Measurements from ENCODE around the gene KATNAL1.
"Not testable (repeated sequence)": the region's sequence is repeated elsewhere in the genome, so short reads cannot be mapped to it uniquely, and the experiment has no call there.

KATNAL1 gene

DNA sequence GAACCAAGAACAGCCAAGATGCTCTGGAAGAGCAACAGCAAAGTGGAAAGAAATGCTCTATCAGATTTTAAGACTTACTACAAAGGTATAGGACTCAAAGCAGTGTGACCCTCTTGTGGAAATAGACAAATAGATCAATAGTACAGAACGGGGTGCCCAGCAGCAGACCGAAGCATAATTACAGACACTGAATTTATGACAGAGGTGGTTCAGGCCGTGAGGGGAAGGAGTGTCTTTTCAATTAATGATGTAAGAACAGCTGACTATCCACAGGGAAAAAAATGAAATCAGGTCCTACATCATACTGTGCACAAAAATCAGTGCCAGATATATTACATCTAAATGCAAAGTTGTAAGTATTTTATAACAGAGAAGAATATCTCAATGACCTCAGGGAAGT is 95.6 kb downstream of the KATNAL1 start:
- DNase-seq (ENCODE audit: low spot score), result no peak

DNA sequence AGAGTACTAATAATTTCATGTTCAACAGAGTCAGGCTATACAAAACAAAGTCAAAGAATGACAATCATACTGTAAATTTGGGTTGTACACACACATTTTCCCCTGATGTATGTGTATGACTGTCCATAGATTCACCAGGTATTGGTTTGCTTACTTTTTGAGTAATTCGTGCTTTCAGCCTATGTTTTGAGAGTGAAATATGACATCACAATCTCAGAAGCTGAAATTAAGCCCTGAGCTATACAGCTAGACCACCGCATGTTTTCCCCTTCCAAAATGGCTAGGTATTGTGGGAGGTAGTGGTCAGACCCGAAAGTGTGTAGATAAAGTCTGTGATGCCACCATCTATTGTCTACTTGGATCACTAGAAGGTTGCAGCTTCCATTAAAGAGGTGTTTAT is 102.8 kb downstream of the KATNAL1 start:
- no peak for DNase-seq (ENCODE audit: low spot score)

DNA sequence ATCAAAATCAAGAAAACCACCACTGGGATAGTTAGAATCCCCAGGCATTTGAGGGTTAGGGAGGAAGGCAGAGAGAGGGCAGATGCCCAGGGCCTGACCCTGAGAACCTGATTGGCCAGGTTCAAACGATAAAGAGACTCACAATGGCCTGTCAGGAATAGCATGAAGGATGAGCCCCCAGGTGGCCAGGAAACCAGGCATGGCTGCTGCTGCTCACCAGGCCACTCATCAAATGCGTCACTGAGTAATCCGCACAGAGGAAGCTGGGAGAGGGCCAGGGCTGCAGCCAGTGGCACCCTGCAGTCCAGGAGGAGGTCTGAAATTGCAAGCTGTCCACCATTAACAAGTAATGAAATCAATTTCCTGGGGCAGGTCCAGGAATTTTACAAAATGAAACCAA is 111.3 kb downstream of the KATNAL1 start:
- no peak for DNase-seq (ENCODE audit: low spot score)

DNA sequence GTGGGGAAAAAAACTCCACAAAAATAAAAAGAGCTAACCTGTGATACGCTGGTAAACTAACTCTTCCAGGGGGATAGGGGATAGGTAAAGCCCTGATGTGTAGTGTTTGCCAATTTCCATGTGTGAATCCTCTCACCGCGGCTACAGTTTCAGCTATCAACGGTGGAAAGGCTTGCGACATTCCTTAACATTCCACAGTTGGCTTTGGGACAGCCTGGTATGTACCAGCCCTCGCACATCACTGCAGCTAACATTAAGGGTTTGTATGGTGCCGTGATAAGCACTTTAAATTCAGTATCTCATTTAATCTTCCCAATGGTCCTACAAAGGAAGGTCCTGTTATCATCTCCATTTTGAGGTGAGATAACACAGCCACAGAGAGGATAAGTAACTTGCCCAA is 112.4 kb downstream of the KATNAL1 start:
- DNase-seq (ENCODE audit: low spot score), result no peak

DNA sequence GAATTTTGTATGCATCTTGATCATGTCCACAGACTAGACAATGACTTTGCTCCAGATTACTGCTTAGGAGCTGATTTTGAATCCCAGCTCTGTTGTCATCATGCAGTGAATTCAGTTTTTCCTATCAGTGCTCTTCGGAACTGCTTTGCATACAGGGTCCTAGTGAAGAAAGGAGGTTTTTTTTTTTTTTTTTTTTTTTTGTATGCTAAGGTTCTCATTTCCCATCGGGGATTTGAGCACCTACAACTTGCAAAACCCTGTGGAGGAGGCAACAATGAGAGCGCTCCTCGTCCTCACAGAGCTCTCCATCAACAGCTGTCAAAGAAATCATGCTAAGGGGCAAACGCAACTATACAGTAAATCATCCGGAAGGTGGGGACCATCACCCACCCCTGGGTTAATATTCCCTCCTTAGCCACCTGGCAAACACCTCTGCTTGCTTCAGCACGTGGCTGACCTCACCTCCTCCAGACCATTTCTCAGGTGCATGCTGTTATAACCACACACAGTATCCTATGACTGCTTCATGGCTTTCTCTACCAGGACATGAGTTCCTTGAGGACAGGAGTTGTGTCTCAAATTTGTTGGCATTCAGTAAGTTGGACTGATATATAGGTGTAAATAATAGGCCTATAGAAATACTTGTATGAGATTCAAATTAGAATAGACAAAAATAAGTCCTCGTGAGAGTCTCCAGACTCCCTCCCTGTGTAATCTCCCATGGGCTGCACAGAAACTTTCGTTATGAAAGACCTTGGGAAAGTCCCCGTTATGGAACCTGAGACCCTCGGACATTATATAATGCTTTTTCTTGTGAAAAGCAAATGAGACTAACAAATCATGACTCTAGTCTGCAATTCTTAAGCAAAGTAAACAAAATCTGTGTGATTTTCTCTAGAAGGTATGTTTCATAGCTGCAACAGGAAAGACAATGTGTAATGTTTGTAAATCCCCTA is 113.8 kb downstream of the KATNAL1 start:
- DNase-seq (ENCODE audit: low spot score), result no peak

DNA sequence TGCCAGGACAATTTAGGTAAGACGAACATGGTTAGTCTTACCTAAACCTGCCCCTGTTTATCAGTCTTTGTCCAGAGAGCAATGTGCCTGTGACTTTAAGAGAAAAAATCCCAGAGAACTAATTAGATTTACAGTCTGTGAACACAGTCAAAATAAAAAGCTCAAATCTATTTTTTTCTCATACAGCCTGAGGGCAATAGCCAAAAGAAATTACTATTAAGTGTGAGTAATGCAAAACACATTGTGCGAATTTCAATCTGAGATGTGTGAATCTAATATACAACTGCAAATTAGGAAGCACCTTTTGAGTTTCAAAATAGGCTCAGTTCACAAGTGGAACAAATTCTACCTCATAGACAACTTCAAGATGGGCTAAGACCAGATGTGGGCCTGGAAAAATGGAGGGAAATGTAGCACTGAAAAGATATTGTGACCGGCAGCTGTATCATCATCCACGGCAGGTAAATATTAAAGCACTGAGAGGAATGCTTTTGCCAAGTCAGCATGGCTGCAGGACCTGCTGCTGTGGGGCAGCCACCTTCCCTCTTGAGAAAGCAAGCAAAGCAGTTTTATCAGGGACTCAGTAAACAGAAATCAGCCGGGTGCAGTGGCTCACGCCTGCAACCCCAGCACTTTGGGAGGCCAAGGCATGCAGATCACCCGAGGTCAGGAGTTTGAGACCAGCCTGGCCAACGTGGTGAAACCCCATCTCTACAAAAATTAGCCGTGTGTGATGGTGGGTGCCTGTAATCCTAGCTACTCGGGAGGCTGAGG is 114.8 kb downstream of the KATNAL1 start:
- no peak for DNase-seq (ENCODE audit: low spot score)

DNA sequence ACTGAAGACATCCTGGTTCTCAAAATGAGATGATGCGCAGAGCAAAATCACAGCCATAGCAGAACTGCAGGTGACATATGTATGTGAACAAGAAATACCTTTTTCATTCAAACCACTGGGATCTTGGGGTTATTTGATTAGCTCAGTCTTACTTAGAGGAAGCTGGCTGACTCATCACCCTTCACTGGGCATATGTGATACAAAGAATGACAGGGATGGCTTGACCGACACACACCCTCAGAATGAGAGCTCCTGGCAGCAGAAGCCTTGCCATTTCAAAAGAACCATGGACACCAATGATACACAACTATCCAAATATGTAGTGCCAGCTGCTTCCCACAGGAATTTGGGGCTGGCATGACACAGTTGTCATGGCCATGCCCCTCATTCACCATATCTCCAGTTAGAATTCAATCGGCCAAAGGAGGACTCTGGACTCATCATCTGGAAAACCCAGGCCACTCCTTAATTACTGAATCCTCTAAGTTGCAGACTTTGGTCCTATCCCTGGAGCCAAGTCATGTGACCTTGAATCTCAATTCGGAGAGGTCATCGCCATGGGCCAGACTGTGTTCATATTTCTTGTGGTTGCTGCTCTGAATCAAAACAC is 115.8 kb downstream of the KATNAL1 start:
- DNase-seq (ENCODE audit: low spot score), result peak; percentile 46

DNA sequence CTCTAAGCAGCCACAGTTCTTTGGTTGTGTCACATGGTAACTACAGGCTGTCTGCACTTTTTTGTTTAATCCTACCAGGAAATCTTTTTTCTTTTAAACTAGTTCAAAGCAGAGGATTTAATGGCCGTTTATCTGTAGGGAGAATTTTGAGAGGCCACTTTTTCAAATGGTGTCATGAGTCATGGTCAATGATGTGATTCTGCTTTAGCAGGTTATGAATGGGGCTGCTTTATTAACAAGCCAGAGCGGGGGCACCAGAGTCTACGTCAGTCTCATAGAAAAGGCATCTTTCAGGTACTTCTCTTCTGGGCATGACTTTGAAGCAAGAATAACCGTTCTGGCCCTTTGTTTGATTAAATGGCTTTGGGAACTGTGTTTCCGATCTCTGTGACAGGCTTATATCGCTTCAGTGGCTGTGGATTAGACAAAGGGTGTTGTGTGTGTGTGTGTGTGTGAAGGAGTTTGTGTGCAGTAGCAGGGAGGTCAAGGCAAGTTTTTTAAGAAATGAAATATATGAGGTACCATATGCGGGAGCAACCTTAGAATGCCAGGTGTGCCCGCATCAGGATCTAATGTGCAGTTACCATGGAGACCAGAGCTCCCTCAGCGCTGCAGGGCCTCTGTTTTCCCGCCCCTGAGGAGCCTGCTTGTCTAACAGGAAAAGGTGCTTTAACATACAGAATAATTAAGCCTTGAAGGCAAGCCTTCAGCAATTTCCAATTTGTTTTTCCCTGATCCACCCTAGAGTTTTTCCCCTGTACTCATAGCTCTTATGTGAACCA is 120.5 kb downstream of the KATNAL1 start:
- DNase-seq (ENCODE audit: low spot score), result no peak

DNA sequence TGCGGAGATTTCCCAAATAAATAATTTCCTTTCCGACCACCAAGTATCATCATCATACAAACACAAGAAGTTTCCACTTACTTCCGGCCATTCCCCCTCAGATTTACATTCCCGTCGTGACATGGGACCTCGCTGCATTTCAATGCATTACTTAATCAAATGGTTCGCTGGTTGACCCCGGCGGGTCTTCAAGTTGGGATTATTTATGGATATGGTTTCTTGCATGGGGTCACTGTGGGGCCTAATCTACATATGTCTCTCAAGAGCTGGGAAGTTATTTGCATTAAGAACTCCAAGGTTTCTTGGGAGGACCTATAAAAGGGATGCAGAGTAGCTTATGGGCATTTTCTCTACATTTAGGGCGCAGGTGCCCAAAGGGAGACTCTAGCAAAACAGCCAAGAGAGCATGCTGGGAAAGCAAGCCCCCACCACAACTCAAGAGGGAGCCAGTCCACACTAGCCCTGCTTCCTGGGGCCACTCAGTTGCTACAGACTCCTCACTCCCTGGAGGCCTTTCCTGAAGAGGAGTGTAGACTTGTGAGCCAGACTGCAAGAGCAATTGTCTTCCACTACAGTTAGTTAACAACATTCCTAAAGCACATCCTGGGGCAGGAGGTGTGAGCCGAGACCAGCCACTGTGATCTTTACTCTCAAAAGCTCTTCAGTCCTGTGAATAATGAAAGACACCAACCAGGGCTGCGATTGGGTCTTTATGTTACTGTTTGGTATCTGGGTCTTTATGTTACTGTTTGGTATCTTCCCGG is 125.3 kb downstream of the KATNAL1 start:
- DNase-seq (ENCODE audit: low spot score), result no peak

DNA sequence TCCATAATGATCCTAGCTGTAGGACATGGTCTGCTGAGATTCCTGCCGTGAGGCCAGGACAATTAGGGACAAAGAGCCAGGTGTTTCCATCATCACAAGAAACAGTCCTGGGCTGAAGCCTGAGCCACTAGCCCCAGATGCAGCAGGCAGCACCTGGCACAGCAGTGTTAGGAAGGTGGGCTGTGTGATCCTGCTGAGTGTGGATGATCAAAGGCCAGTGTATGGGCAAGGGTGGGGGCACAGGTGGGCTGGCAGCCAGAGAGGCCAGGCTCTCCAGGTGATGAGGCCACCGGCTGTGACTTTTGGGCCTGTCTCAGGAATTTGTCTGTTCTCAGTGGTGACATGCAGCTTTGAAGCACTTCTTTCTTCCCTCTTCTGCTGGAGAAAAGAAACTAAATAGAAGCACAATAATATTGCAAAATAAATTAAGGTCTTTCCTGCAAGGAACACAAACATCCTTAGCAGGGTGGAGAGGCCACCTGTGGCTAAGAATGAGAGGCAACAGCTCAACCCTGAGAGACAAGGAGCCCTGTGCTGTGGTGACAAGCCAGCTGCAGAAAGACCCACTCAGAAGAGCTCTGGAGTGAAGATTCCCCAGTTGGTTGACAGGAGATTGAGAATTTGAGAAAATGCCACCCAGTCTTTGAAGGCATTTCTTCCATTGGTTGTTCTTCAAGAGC is 127.6 kb downstream of the KATNAL1 start:
- DNase-seq (ENCODE audit: low spot score), result no peak

DNA sequence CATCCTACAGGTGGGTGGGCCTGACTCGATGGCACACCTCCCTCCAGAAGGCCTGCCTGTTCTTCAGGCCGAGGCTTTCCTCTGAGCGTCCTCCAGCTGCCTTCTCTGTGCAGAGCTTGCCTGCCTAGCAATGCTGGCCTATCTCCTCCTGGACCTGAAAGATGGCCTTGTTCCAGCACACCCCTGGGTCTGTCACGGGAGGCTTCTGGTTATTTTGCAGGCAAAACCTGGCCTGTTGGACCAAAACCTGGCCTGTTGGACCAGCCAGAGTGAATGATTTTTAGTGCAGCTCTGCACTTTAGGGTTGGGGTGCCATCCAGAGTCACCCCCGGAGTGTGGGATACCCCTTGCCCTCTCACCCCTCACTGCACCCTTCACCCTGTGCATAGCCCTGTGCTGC is 128.4 kb downstream of the KATNAL1 start:
- no peak for DNase-seq (ENCODE audit: low spot score)

DNA sequence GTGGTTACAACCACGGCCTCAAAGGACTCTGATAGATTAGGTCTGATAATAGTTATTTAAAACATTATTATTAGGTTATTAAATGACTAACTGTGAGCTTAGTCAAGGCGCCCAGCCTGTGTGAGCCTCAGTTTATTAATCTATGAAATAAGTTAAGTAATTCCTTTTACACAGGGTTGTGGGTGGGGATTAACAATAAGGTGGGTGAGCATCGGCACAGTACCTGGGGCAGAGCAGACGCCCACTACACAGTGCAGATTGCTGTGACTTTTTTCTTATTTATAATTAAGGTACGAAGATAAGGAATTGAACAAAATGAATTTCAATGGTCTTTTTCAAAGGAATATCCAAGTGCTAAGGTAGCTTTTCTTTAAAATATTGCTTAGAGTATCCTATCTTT is 132.2 kb downstream of the KATNAL1 start:
- no peak for DNase-seq (ENCODE audit: low spot score)

DNA sequence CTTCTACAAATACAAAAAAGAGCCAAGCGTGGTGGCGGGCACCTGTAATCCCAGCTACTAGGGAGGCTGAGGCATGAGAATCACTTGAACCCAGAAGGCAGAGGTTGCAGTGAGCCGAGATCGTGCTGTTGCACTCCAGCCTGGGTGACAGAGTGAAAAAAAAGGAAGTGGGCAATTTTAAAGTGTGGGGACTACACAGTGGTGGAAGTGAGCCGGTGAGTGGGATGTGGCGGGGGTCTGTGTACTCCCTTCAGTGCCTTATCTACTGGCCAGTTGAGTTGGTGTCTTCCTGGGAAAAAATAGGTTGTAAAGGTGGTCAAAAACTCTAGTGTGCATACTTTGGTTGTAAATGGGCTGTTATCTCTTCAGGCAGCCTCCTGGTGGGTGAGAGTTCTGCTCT is 133.1 kb downstream of the KATNAL1 start:
- not testable (repeated sequence) for DNase-seq (ENCODE audit: low spot score)

DNA sequence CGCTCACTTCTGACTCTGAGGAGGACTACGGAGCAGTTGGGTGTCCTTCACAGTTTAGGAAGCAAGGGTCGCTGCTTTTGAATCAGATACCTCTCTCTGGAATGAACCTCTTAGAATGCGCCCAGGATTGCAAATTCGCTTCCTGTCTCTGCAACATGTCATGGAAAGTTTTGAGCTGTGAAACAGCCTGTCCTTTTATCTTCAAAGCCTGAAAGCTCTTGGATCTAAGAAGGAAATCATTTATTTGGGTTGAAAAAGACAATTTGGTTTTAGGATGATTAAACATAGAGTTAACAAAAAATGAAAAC is 134.1 kb downstream of the KATNAL1 start:
- DNase-seq (ENCODE audit: low spot score), result peak; percentile 31

DNA sequence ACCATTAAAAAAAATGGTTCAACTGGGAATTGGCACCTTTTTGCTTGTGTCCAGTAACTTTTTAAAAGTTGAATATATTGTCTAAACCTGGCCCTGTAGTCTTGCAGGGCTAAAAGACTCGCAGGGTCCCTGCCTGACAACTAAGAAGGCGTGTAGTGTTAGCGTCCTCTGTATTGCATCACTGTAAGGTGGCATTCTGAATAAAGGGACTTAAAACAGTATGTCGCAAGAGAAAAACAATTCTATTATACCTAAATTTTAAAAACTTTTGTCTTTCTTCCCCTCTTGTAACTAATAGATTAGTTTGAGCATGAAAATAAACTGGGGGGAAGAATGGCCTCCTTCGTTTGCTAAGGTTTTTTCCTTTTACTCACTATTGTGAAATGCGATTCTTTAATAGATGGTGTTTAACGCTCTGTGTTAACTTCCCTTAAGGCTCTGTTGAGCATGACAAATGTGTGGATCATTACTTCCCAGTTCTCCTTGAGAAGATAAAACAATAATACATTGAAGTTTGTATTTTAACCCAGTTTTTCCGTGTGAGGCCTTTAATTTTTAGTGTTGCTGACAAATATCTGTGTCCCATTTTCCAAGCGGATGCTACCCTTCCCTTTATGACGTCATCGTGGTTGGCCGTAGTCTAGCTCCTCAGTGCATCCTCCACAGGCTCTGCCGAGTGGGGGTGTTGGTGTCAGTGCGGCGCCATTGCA is 134.6 kb downstream of the KATNAL1 start:
- peak; percentile 7 for DNase-seq (ENCODE audit: low spot score)

DNA sequence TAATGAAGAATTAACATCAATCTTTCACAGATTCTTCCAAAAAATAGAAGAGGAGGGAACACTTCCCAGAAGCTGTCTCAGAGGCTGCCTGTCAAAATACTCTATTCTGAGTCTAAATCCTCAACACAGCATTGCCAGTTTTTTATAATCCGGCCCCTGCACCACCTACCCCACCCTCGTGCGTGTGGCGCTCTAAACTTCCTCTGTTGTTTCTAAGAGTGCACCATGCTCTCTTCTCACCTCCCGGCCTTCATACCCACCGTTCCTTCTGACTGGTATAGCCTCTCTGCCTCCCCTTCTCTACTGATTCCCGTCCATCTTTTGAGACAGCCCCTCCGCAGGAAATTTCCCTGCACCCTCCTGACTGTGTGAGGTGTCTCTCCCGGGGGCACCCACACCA is 136.8 kb downstream of the KATNAL1 start:
- no peak for DNase-seq (ENCODE audit: low spot score)

DNA sequence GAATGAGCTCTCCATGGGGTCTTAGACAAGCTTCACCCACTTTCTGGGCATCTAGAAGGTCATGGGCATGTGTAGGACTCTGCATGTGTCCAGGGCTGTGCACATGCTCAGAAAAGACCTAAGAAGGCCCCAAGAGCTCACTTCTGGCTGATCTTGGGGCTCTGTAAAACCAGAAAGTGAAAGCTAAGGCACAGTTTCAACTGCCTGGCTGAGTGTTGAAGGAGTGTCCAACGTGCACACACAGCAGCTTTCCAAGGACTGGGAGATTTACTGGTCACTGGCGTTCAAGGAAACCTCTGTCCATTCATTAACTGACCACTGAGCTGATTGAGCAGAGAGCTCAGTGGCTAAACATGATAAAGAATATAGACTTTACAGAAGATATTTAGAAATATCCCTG is 137.9 kb downstream of the KATNAL1 start:
- no peak for DNase-seq (ENCODE audit: low spot score)

DNA sequence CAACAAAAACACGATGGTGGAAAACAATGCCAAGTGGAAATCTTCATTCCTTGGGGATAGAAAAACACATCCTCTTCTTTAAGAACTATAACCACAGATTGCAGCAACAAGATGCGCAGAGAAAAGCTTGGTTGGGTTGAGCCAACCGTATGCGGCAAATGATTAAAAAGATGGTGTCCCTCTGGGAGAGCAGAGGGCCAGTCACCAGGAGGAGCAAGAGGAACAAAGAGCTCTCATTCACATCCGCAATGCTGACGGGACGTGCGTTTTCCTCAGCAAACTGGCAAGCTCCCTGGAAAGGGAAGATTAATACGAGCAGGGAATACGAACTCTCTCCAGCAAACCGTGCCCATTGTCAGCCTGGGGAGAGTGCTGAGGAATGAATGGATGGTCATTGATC is 141.6 kb downstream of the KATNAL1 start:
- peak; percentile 30 for DNase-seq (ENCODE audit: low spot score)

DNA sequence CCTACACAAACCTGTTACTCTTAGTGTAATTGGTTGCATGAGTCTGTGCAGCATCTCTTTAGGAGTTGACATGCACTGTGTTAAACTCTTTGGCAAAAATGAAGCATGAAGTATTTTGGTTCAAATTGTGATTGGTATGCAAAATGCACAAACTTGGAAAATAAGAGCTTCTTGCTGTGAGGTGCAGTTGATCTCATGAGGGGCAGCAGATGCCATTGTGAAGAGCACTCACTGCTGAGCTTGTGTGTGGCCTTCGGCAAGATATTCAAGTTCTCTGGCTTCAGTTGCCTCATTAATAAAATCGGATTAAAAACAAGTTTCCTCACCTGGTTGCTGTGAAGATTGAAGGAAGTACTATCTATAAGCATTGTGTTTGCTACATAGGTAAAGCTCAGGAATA is 142.3 kb downstream of the KATNAL1 start:
- no peak for DNase-seq (ENCODE audit: low spot score)

DNA sequence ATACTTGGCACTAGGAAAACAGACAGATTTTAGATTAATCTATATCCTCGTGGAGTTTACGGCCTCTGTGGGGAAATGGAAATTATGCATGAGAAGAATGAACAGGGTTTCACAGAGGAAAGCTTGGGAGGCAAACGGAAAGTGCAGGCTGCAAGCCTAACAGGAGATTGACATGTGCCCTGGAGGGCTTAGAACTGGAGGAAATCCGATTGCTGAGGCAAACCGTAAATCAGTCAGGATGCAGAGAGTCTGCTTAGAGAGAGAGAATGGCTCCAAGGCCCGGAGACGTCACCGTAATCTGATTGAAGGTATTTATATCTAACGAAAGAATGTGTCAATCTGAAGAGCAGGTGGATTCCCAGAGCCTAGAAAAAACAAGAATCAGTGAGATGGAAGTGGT is 143.2 kb downstream of the KATNAL1 start:
- DNase-seq (ENCODE audit: low spot score), result no peak

Data from AG08395 (cell line).